Colon (tissue), 2 donors: ENCODE data around the gene MBD6.

Experiments used
- FAIRE-seq: peaks from 2 replicates; lab custom pipeline; 2012; peaks lifted over from hg19 to GRCh38; lab: Jason Lieb, UNC
- donor health status: control.
- donor health status: control.

Gene MBD6

GRCh38 chr12:57529831-57530230 lies 7.2 kb downstream of the MBD6 start:
- FAIRE-seq: no peak

- no peak for FAIRE-seq
Measured at GRCh38 chr12:57530396-57531142, 7.9 kb downstream of the MBD6 start.

- FAIRE-seq: no peak
Measured at GRCh38 chr12:57531836-57532235, 9.2 kb downstream of the MBD6 start.

- FAIRE-seq: no peak
Measured at GRCh38 chr12:57533108-57533507, 10.5 kb downstream of the MBD6 start.

- FAIRE-seq: no peak
Measured at GRCh38 chr12:57534250-57534649, 11.6 kb downstream of the MBD6 start.

- no peak for FAIRE-seq
Measured at GRCh38 chr12:57534991-57535543, 12.4 kb downstream of the MBD6 start.

- FAIRE-seq: no peak
Measured at GRCh38 chr12:57535764-57536596, 13.4 kb downstream of the MBD6 start.

- FAIRE-seq: no peak
Measured at GRCh38 chr12:57536597-57536942, 13.9 kb downstream of the MBD6 start.

GRCh38 chr12:57539134-57539768 lies 16.6 kb downstream of the MBD6 start:
- FAIRE-seq: no peak

GRCh38 chr12:57541001-57541400 lies 18.4 kb downstream of the MBD6 start:
- FAIRE-seq: no peak

- FAIRE-seq: no peak
Measured at GRCh38 chr12:57541717-57542116, 19.1 kb downstream of the MBD6 start.

GRCh38 chr12:57543581-57543980 lies 21.0 kb downstream of the MBD6 start:
- no peak for FAIRE-seq

- FAIRE-seq: no peak
Measured at GRCh38 chr12:57545809-57546437, 23.3 kb downstream of the MBD6 start.

GRCh38 chr12:57546438-57547287 lies 24.0 kb downstream of the MBD6 start, which contains the start of gene DCTN2:
TSS of gene DCTN2 (minus strand) at chr12:57547192. CDS start at chr12:57547063, 129 bp downstream.
- FAIRE-seq: no peak

- no peak for FAIRE-seq
Measured at GRCh38 chr12:57547288-57548012, 24.8 kb downstream of the MBD6 start.

- no peak for FAIRE-seq
Measured at GRCh38 chr12:57548013-57548315, 25.3 kb downstream of the MBD6 start.

- no peak for FAIRE-seq
Measured at GRCh38 chr12:57548488-57548887, 25.9 kb downstream of the MBD6 start.

- no peak for FAIRE-seq
Measured at GRCh38 chr12:57549203-57549908, 26.7 kb downstream of the MBD6 start.

GRCh38 chr12:57549909-57550640 lies 27.5 kb downstream of the MBD6 start, which contains the start of gene KIF5A:
TSS of gene KIF5A (plus strand) at chr12:57550044. CDS start at chr12:57550272, 228 bp downstream.
- FAIRE-seq: no peak
